ENCODE measurements around the gene F11. TPM values are rescaled to one million over a fixed set of nuclear protein-coding genes. Genes with fewer than 3 reads are reported as not detected.
A peak's percentile ranks its signal among the peaks of the same experiment; 100 is the strongest.

The F11 gene
- total RNA-seq (under 1 TPM in 1 of 4 donors, not detected in 3; 0.22 TPM), polyA plus RNA-seq (under 1 TPM in 2 of 3 donors, not detected in 1; 0.08 to 0.19 TPM)
- long read RNA-seq, donor 1, result 0 reads
- long read RNA-seq, donor 2, result 0 reads

GRCh38 chr4:186265683-186266652 is at the start of gene F11:
TSS of gene F11 (plus strand) at chr4:186266189. CDS start at chr4:186267137, 948 bp downstream.
- Histone ChIP-seq H3K36me3 (ENCODE audit: insufficient read depth in 1 of 2, low read depth in 1 of 2) (no peaks in the 10 kb centered on the region), H3K27ac (no peak within 1 kb of the TSS), H3K9me3 (no peaks in the 10 kb centered on the region), H3K27me3 (ENCODE audit: insufficient read depth in 3 of 3, low read length in 2 of 3) (peaks cover 0 to 5% (median 0%) of the 10 kb centered on the region in 3 donors), H3K4me3 (no peak within 1 kb of the TSS), H3K4me1 (no peaks in the 10 kb centered on the region)
- ATAC-seq (no peak), DNase-seq (no peak)
- no peak for TF ChIP-seq CTCF (IDR thresholded peaks at IDR 0.05)
- intact Hi-C loops (cut with DNase I), result no loop called here
- 52 to 57% (median 56%) methylated on average over 10 of the region's 10 CpGs for WGBS, 3 donors

- 31 to 44% (median 39%) methylated on average over 8 of the region's 8 CpGs for WGBS, 3 donors
- no peak for TF ChIP-seq CTCF (IDR thresholded peaks at IDR 0.05)
- DNase-seq, result no peak
- no peak overlapping the region for H3K4me3 ChIP-seq
- peak in 1 of 4 donors; percentile 19 for ATAC-seq
- intact Hi-C loops (cut with DNase I), result no loop called here
- no peaks in the 10 kb centered on the region for H3K27me3 ChIP-seq (ENCODE audit: insufficient read depth in 3 of 3, low read length in 2 of 3)
- no peak overlapping the region for H3K27ac ChIP-seq
- no peaks in the 10 kb centered on the region for H3K4me1 ChIP-seq
- peaks cover 0 to 5% of the 10 kb centered on the region in 2 donors for H3K36me3 ChIP-seq (ENCODE audit: insufficient read depth in 1 of 2, low read depth in 1 of 2)
- H3K9me3 ChIP-seq, result no peaks in the 10 kb centered on the region
Measured at GRCh38 chr4:186216465-186217024, 49.4 kb upstream of the F11 start.

- intact Hi-C loops (cut with DNase I), result no loop called here
- ATAC-seq (no peak), DNase-seq (no peak)
- no peak for TF ChIP-seq CTCF (IDR thresholded peaks at IDR 0.05)
- H3K36me3 ChIP-seq (ENCODE audit: insufficient read depth in 1 of 2, low read depth in 1 of 2), result peaks cover 0 to 5% of the 10 kb centered on the region in 2 donors
- no peak overlapping the region for H3K4me3 ChIP-seq
- H3K27ac ChIP-seq, result no peak overlapping the region
- H3K9me3 ChIP-seq, result no peaks in the 10 kb centered on the region
- WGBS, 3 donors, result 76 to 83% (median 77%) methylated on average over 1 of the region's 1 CpG
- no peaks in the 10 kb centered on the region for H3K4me1 ChIP-seq
- no peaks in the 10 kb centered on the region for H3K27me3 ChIP-seq (ENCODE audit: insufficient read depth in 3 of 3, low read length in 2 of 3)
Measured at GRCh38 chr4:186217733-186218293, 48.2 kb upstream of the F11 start.

DNA sequence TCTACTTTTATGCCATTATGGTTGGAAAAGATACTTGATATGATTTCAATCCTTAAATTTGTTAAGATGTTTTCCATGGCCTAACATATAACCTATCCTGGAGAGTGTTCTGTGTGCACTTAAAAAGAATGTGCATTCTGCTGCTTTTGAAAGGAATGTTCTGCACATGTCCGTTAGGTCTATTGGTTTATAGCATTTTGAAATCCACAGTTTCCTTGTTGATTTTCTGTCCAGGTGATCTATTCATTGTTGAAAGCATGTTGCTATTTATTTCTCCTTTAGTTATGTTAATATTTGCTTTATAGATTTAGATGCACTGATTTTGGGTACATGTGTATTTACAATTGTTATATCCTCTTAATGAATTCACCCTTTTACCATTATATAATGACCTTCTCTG is 44.4 kb upstream of the F11 start:
- no peak for ATAC-seq
- Histone ChIP-seq H3K27me3 (ENCODE audit: insufficient read depth in 3 of 3, low read length in 2 of 3) (no peaks in the 10 kb centered on the region), H3K4me3 (no peak overlapping the region), H3K27ac (no peak overlapping the region), H3K9me3 (no peaks in the 10 kb centered on the region), H3K4me1 (no peaks in the 10 kb centered on the region), H3K36me3 (ENCODE audit: insufficient read depth in 1 of 2, low read depth in 1 of 2) (no peaks in the 10 kb centered on the region)
- WGBS, 3 donors, result 86 to 91% (median 88%) methylated on average over 1 of the region's 1 CpG
- no peak for TF ChIP-seq CTCF (IDR thresholded peaks at IDR 0.05)
- intact Hi-C loops (cut with DNase I), result no loop called here
- no peak for DNase-seq

All from psoas muscle (tissue), 8 donors.